ENCODE measurements around the gene PPDPF. TPM values are rescaled to one million over a fixed set of nuclear protein-coding genes. Genes with fewer than 3 reads are reported as not detected.

Gene PPDPF
- total RNA-seq, 2 donors from 2014 or later = 138 to 185 TPM

DNA sequence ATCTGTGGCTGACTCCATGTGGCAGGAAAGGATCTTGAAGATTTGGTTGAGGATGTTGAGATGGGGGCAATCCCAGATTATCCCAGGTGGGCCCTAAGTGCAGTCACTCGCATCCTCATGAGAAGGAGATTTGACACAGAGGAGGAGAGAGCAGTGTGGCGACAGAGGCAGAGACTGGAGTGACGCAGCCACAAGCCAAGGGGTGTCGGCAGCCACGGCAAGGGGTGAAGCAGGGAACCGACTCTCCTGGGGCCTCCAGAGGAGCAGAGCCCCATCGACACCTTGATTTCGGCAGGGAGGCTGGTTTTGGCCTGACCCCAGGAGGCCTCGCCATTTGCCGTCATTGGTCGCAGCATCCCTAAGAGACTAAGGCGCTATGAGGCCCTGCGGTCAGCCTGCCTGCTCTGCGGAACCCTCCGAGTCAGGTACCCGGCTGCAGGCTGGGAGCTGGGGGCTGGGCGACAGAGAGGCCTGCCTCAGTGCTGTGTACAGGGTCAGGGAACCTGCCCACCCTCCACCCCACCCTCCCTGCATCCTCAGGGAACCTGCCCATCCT, 34.2 kb upstream of the PPDPF start:
- no peak overlapping the region for H3K4me3 ChIP-seq
- H3K9me3 ChIP-seq = no peaks in the 10 kb centered on the region
- peaks cover 0 to 3% of the 10 kb centered on the region in 2 donors for H3K27me3 ChIP-seq
- DNase-seq (ENCODE audit: low spot score) = no peak
- peaks cover 26% of the 10 kb centered on the region for H3K36me3 ChIP-seq
- peaks cover 0 to 23% of the 10 kb centered on the region in 2 donors for H3K4me1 ChIP-seq
- TF ChIP-seq, protein P1, sequence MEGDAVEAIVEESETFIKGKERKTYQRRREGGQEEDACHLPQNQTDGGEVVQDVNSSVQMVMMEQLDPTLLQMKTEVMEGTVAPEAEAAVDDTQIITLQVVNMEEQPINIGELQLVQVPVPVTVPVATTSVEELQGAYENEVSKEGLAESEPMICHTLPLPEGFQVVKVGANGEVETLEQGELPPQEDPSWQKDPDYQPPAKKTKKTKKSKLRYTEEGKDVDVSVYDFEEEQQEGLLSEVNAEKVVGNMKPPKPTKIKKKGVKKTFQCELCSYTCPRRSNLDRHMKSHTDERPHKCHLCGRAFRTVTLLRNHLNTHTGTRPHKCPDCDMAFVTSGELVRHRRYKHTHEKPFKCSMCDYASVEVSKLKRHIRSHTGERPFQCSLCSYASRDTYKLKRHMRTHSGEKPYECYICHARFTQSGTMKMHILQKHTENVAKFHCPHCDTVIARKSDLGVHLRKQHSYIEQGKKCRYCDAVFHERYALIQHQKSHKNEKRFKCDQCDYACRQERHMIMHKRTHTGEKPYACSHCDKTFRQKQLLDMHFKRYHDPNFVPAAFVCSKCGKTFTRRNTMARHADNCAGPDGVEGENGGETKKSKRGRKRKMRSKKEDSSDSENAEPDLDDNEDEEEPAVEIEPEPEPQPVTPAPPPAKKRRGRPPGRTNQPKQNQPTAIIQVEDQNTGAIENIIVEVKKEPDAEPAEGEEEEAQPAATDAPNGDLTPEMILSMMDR (IDR thresholded peaks at IDR 0.05) = no peak
- no peak overlapping the region for H3K27ac ChIP-seq

DNA sequence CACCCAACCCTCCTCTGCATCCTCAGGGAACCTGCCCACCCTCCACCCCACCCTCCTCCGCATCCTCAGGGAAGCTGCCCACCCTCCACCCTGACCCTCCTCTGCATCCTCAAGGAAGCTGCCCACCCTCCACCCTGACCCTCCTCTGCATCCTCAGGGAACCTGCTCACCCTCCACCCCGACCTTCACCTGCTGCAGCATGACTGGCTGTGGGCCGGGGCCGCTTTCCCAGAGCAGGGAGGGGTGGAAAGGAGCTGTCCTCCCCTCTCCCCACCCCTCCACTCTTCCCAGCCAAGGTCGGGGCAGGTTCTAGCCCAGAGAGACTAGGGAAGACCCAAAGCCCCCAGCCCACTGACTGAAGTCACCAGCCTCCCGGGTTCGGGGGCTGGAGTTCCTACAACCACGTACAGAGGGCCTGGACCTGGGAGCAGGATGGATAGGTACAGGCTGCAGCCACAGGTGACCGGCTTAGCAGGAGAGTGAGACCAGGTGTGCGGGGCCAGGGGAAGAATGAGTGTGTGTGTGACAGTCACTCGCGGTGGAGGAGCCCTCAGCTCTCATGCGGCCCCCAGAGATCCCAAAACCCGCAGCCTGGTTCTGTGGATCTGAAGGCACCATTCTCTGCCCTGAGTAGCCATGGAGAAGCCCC, 33.3 kb upstream of the PPDPF start:
- Histone ChIP-seq H3K27ac (no peak overlapping the region), H3K27me3 (peaks cover 0 to 3% of the 10 kb centered on the region in 2 donors), H3K9me3 (no peaks in the 10 kb centered on the region), H3K36me3 (peaks cover 31% of the 10 kb centered on the region), H3K4me1 (peaks cover 0 to 23% of the 10 kb centered on the region in 2 donors), H3K4me3 (no peak overlapping the region)
- no peak for DNase-seq (ENCODE audit: low spot score)
- TF ChIP-seq, protein P1 (IDR thresholded peaks at IDR 0.05) = no peak

DNA sequence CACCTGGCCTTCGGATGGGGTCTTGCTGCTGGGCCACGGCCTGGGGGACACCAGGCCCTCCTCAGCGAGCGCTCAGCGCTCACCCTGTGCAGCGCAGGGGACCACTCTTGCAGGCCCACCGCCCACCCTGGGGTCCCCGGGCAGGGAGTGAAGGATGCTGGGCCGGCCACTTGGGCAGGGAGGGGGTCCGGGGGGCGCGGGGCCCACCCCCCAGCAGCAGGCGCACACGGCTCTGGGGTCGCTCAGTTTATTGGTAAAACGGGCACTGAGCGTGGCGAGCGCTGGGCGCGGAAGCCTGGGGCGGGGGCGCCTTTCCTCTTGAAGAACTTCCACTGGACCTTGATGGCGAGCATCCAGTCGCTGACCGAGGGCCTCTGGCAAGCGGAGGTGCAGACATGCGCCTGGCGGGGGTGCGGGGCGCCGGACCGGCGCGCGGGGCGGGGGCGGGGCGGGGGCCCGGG, 32.8 kb upstream of the PPDPF start:
- TF ChIP-seq, protein P1 (IDR thresholded peaks at IDR 0.05) = no peak
- H3K4me3 ChIP-seq = no peak overlapping the region
- H3K4me1 ChIP-seq = peaks cover 0 to 19% of the 10 kb centered on the region in 2 donors
- peaks cover 31% of the 10 kb centered on the region for H3K36me3 ChIP-seq
- peaks cover 0 to 3% of the 10 kb centered on the region in 2 donors for H3K27me3 ChIP-seq
- H3K27ac ChIP-seq = no peak overlapping the region
- DNase-seq (ENCODE audit: low spot score) = no peak
- no peaks in the 10 kb centered on the region for H3K9me3 ChIP-seq

DNA sequence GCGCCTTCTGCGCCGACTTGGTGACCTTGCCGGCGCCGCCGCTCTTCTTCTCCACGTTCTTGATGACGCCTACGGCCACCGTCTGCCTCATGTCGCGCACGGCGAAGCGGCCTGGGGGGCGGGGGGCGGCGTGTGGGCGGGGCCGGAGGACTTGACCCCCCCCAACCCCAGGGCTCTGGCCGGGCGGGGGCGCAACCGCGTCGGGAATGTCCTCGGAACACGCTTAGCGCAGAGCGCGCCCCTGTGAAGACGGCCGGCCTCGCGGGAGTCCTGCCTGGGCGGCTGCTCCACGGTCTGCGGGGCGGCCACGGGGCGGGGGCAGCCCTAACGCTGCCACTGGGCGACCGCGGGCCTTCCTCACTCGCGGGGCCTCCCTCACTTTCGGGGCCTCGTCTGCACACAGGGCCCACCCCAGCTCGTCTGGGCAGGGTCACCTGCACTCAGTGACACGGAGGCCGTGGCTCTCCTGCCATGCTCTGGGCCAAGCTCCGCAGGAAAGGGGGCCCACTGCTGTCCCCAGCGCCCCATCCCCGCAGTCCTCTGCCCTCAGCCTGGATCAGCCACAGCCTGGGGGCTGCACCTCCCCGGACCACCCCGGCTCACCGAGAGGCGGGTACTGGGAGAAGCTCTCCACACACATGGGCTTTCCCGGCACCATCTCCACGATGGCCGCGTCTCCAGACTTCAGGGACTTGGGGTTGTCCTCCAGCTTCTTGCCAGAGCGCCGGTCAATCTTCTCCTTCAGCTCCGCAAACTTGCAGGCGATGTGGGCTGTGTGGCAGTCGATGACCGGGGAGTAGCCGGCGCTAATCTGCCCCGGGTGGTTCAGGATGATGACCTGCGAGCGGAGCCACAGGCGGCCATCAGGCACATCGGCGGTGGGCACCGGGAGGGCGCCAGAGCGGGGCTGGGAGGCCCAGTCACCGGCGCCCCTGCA, 32.0 kb upstream of the PPDPF start:
- TF ChIP-seq, protein P1 (IDR thresholded peaks at IDR 0.05) = no peak
- Histone ChIP-seq H3K9me3 (no peaks in the 10 kb centered on the region), H3K27me3 (peaks cover 0 to 3% of the 10 kb centered on the region in 2 donors), H3K4me3 (no peak overlapping the region), H3K36me3 (peaks cover 38% of the 10 kb centered on the region), H3K27ac (no peak overlapping the region), H3K4me1 (peaks cover 0 to 12% of the 10 kb centered on the region in 2 donors)
- DNase-seq (ENCODE audit: low spot score) = no peak

DNA sequence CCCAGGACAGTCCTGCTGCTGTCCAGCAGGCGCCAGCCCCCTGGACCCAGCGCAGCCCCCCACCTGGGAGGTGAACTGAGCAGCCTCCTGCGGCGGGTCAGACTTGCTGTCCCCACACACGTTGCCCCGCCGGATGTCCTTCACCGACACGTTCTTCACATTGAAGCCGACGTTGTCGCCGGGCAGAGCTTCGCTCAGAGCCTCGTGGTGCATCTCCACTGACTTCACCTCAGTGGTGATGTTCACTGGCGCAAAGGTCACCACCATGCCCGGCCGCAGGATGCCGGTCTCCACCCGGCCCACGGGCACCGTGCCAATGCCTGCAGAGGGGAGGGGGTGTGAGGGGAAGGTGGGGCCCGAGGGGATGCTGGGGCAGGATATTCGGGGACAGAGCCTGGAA, 30.1 kb upstream of the PPDPF start:
- no peak for DNase-seq (ENCODE audit: low spot score)
- H3K4me1 ChIP-seq = peaks cover 0 to 9% of the 10 kb centered on the region in 2 donors
- TF ChIP-seq, protein P1 (IDR thresholded peaks at IDR 0.05) = no peak
- H3K27me3 ChIP-seq = peaks cover 0 to 3% of the 10 kb centered on the region in 2 donors
- no peak overlapping the region for H3K4me3 ChIP-seq
- H3K27ac ChIP-seq = no peak overlapping the region
- peaks cover 56% of the 10 kb centered on the region for H3K36me3 ChIP-seq
- no peaks in the 10 kb centered on the region for H3K9me3 ChIP-seq

Measured in right atrium auricular region (tissue), 2 donors.